Measurements from ENCODE around the gene CPVL.

CPVL gene

GRCh38 chr7:29146057-29146706 is at the start of gene CPVL:
TSS of gene CPVL (minus strand) at chr7:29146537. CDS start at chr7:29121061, 25,476 bp downstream.
- peak; percentile 59 for DNase-seq

- DNase-seq, result peak; percentile 15
These were observed 48.5 kb upstream of the CPVL start, which contains the start of gene CHN2 for GRCh38 chr7:29194594-29195427. TSS of gene CHN2 (plus strand) at chr7:29194775.

- DNase-seq, result no peak
These were observed 47.9 kb upstream of the CPVL start for GRCh38 chr7:29194206-29194593.

GRCh38 chr7:29193316-29194205 is 47.2 kb upstream of the CPVL start:
- no peak for DNase-seq

- DNase-seq, result no peak
These were observed 46.5 kb upstream of the CPVL start for GRCh38 chr7:29192811-29193210.

GRCh38 chr7:29192323-29192722 is 46.0 kb upstream of the CPVL start:
- no peak for DNase-seq

- DNase-seq, result no peak
These were observed 44.2 kb upstream of the CPVL start for GRCh38 chr7:29190349-29191045.

- peak; percentile 65 for DNase-seq
These were observed 43.4 kb upstream of the CPVL start for GRCh38 chr7:29189743-29190201.

- no peak for DNase-seq
These were observed 39.3 kb upstream of the CPVL start for GRCh38 chr7:29185613-29186012.

- DNase-seq, result no peak
These were observed 38.3 kb upstream of the CPVL start for GRCh38 chr7:29184599-29184998.

- no peak for DNase-seq
These were observed 32.8 kb upstream of the CPVL start for GRCh38 chr7:29179115-29179514.

- no peak for DNase-seq
These were observed 31.7 kb upstream of the CPVL start for GRCh38 chr7:29177963-29178600.

- DNase-seq, result no peak
These were observed 27.1 kb upstream of the CPVL start for GRCh38 chr7:29173458-29173857.

- DNase-seq, result no peak
These were observed 24.4 kb upstream of the CPVL start for GRCh38 chr7:29170781-29171180.

- DNase-seq, result no peak
These were observed 21.4 kb upstream of the CPVL start for GRCh38 chr7:29167721-29168120.

GRCh38 chr7:29163854-29164253 is 17.5 kb upstream of the CPVL start:
- DNase-seq, result no peak

- DNase-seq, result no peak
These were observed 16.2 kb upstream of the CPVL start for GRCh38 chr7:29162577-29162976.

GRCh38 chr7:29161231-29161630 is 14.9 kb upstream of the CPVL start:
- no peak for DNase-seq

- DNase-seq, result no peak
These were observed 13.7 kb upstream of the CPVL start for GRCh38 chr7:29160080-29160479.

- no peak for DNase-seq
These were observed 12.6 kb upstream of the CPVL start for GRCh38 chr7:29158795-29159423.

GRCh38 chr7:29156907-29157452 is 10.6 kb upstream of the CPVL start:
- no peak for DNase-seq

Data from NCI-H1694 treated with DMSO at 0.1 percent for 48 hours (cell line).